Stromal cell of bone marrow (primary cell): ENCODE measurements around the gene GOLGA3.
A peak's percentile ranks its signal among the peaks of the same experiment; 100 is the strongest.
"Not testable (repeated sequence)": the region's sequence is repeated elsewhere in the genome, so short reads cannot be mapped to it uniquely, and the experiment has no call there.

Source experiments
- DNase-seq: peaks from one replicate; pipeline ENCODE4 v3.0.0-alpha.2; 2012; ENCODE audit warnings: low read depth

The GOLGA3 gene

GRCh38 chr12:132779781-132780353 lies 48.8 kb downstream of the GOLGA3 start:
- no peak for DNase-seq

- no peak for DNase-seq
Measured at GRCh38 chr12:132777614-132778013, 51.1 kb downstream of the GOLGA3 start.

- DNase-seq = no peak
Measured at GRCh38 chr12:132776816-132777568, 51.7 kb downstream of the GOLGA3 start.

- not testable (repeated sequence) for DNase-seq
Measured at GRCh38 chr12:132776230-132776625, 52.4 kb downstream of the GOLGA3 start.

GRCh38 chr12:132775502-132776229 lies 53.0 kb downstream of the GOLGA3 start:
- no peak for DNase-seq

GRCh38 chr12:132774646-132775275 lies 53.9 kb downstream of the GOLGA3 start:
- DNase-seq = no peak

GRCh38 chr12:132774159-132774558 lies 54.5 kb downstream of the GOLGA3 start:
- no peak for DNase-seq

- no peak for DNase-seq
Measured at GRCh38 chr12:132773077-132773955, 55.4 kb downstream of the GOLGA3 start.

- DNase-seq = no peak
Measured at GRCh38 chr12:132772606-132773005, 56.1 kb downstream of the GOLGA3 start.

- DNase-seq = no peak
Measured at GRCh38 chr12:132771126-132771838, 57.4 kb downstream of the GOLGA3 start.

- DNase-seq = no peak
Measured at GRCh38 chr12:132766380-132767085, 62.1 kb downstream of the GOLGA3 start.

- no peak for DNase-seq
Measured at GRCh38 chr12:132765361-132765760, 63.3 kb downstream of the GOLGA3 start.

- DNase-seq = no peak
Measured at GRCh38 chr12:132764231-132764630, 64.4 kb downstream of the GOLGA3 start.

GRCh38 chr12:132761921-132762583 lies 66.6 kb downstream of the GOLGA3 start:
- peak; percentile 80 for DNase-seq

- peak; percentile 40 for DNase-seq
Measured at GRCh38 chr12:132761032-132761920, 67.4 kb downstream of the GOLGA3 start, which contains the start of gene ANKLE2. TSS of gene ANKLE2 (minus strand) at chr12:132761832. CDS start at chr12:132761798, 34 bp downstream.

- DNase-seq = no peak
Measured at GRCh38 chr12:132759359-132759758, 69.3 kb downstream of the GOLGA3 start.

- not testable (repeated sequence) for DNase-seq
Measured at GRCh38 chr12:132758825-132759224, 69.8 kb downstream of the GOLGA3 start.

GRCh38 chr12:132754160-132754932 lies 74.3 kb downstream of the GOLGA3 start:
- DNase-seq = no peak
